Upper lobe of right lung (tissue), 1 donor: ENCODE measurements around the gene CAMSAP1. TPM values are rescaled to one million over a fixed set of nuclear protein-coding genes. Genes with fewer than 3 reads are reported as not detected.

Source experiments
- ATAC-seq: fragments of 200-7000 bp; cut with Tn5 transposase; one replicate; pipeline ENCODE4 v1.9.1; 2020; ENCODE audit warnings: mild to moderate bottlenecking, moderate library complexity
- DNase-seq: peaks from one replicate; pipeline ENCODE4 v3.0.0-alpha.2; 2020
- H3K27ac ChIP-seq: fragments of 200-600 bp; one replicate; pipeline ENCODE4 v1.8.0; 2022
- H3K27me3 ChIP-seq: fragments of 200-600 bp; one replicate; pipeline ENCODE4 v1.8.0; 2022; ENCODE audit warnings: mild to moderate bottlenecking
- H3K36me3 ChIP-seq: fragments of 200-600 bp; one replicate; pipeline ENCODE4 v1.8.0; 2022
- H3K4me1 ChIP-seq: fragments of 200-600 bp; one replicate; pipeline ENCODE4 v1.8.0; 2022
- H3K4me3 ChIP-seq: fragments of 200-600 bp; one replicate; pipeline ENCODE4 v1.8.0; 2022; ENCODE audit warnings: mild to moderate bottlenecking
- H3K9me3 ChIP-seq: fragments of 200-600 bp; one replicate; pipeline ENCODE4 v1.8.0; 2022
- intact Hi-C: fragments of 100-400 bp; cut with DNase I; formaldehyde crosslinking; loops from one replicate; pipeline ENCODE4 v1.11.0; 2022
- total RNA-seq: library from RNA; stranded (reverse); fragmentation: NEBNext Ultra II Directional; extraction: Animal tissue kit (Norgen Biotek cat#: 25700); gene quantifications from one replicate; pipeline ENCODE4 v1.2.1, GENCODE V29; 2021
- TF ChIP-seq, protein P1 (sequence below): fragments of 200-600 bp; IDR thresholded peaks from one replicate; pipeline ENCODE4 v1.8.0; 2022; ENCODE audit warnings: antibody characterized with exemption
- donor health status: DM: no; HTN: yes; CAD: no; lungs with severe emphysema.

Gene CAMSAP1
- total RNA-seq, 1 donor from 2014 or later: 26.5 TPM

DNA sequence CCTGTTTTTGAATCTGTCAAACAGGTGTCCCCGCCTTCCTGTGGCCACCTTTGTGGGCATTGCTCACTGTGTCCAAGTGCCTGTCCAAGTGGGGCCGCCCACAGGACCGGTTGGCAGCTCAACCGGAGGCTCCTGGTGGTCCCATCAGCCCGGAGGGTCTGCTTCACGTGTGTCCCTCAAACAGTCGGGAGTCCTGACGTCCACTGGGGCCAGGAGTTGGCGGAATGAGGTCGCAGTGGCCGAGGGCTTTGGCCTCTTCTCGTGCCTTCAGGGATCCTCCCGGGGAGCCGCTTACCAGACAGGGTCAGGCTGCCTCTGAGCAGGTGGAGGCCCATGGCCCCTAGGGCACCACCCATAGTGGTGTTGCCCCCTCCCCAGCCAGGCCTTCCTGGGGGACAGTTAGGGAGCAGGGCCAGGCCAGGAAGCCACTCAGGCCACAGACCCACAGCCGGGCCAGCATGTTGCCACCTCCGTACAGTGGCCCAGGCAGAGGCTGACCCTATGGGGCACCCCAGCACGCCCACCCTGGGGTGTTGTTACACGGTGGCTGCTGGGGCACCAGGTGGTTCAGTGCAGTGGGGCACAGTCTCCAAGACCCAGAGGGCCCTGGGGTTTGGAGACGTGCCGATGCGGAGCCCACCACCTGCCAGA is 135.8 kb downstream of the CAMSAP1 start:
- intact Hi-C loops: no loop called here
- Histone ChIP-seq H3K4me3 (no peak overlapping the region), H3K9me3 (no peaks in the 10 kb centered on the region), H3K27ac (no peak overlapping the region), H3K27me3 (no peaks in the 10 kb centered on the region), H3K36me3 (no peaks in the 10 kb centered on the region), H3K4me1 (no peaks in the 10 kb centered on the region)
- ATAC-seq (no peak), DNase-seq (no peak)
- TF ChIP-seq, protein P1, sequence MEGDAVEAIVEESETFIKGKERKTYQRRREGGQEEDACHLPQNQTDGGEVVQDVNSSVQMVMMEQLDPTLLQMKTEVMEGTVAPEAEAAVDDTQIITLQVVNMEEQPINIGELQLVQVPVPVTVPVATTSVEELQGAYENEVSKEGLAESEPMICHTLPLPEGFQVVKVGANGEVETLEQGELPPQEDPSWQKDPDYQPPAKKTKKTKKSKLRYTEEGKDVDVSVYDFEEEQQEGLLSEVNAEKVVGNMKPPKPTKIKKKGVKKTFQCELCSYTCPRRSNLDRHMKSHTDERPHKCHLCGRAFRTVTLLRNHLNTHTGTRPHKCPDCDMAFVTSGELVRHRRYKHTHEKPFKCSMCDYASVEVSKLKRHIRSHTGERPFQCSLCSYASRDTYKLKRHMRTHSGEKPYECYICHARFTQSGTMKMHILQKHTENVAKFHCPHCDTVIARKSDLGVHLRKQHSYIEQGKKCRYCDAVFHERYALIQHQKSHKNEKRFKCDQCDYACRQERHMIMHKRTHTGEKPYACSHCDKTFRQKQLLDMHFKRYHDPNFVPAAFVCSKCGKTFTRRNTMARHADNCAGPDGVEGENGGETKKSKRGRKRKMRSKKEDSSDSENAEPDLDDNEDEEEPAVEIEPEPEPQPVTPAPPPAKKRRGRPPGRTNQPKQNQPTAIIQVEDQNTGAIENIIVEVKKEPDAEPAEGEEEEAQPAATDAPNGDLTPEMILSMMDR: no peak

DNA sequence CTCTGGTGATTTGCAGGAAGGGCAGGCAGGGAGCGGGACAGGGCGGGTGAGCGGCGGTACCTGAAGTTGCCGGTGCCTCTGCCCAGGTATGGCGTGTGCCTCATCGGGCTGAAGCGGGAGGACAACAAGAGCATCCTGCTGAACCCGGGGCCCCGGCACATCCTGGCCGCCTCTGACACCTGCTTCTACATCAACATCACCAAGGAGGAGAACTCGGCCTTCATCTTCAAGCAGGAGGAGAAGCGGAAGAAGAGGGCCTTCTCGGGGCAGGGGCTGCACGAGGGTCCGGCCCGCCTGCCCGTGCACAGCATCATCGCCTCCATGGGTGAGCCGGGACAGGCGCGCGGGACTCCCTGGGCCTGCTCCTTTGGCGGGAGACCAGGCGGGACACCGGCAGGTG is 136.6 kb downstream of the CAMSAP1 start:
- intact Hi-C loops: no loop called here
- TF ChIP-seq, protein P1: no peak
- ATAC-seq: no peak
- DNase-seq: no peak
- Histone ChIP-seq H3K27me3 (no peaks in the 10 kb centered on the region), H3K9me3 (no peaks in the 10 kb centered on the region), H3K4me3 (no peak overlapping the region), H3K36me3 (no peaks in the 10 kb centered on the region), H3K4me1 (no peaks in the 10 kb centered on the region), H3K27ac (no peak overlapping the region)

DNA sequence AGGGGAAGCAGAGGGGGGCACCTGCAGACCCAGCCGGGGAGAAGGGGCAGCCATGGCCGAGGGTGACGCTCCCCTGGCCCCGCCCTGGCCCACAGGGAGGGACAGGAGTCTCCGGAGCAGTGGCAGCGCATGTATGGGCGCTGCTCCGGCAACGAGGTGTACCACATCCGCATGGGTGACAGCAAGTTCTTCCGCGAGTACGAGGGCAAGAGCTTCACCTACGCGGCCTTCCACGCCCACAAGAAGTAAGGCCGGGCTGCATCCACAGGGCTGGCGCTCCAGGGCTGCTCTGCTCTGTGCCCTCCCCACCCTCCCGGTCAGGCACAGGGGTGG is 137.2 kb downstream of the CAMSAP1 start:
- H3K36me3 ChIP-seq: no peaks in the 10 kb centered on the region
- intact Hi-C loops: no loop called here
- ATAC-seq (no peak), DNase-seq (no peak)
- TF ChIP-seq, protein P1: no peak
- no peaks in the 10 kb centered on the region for H3K4me1 ChIP-seq
- H3K4me3 ChIP-seq: no peak overlapping the region
- no peak overlapping the region for H3K27ac ChIP-seq
- no peaks in the 10 kb centered on the region for H3K27me3 ChIP-seq
- no peaks in the 10 kb centered on the region for H3K9me3 ChIP-seq

DNA sequence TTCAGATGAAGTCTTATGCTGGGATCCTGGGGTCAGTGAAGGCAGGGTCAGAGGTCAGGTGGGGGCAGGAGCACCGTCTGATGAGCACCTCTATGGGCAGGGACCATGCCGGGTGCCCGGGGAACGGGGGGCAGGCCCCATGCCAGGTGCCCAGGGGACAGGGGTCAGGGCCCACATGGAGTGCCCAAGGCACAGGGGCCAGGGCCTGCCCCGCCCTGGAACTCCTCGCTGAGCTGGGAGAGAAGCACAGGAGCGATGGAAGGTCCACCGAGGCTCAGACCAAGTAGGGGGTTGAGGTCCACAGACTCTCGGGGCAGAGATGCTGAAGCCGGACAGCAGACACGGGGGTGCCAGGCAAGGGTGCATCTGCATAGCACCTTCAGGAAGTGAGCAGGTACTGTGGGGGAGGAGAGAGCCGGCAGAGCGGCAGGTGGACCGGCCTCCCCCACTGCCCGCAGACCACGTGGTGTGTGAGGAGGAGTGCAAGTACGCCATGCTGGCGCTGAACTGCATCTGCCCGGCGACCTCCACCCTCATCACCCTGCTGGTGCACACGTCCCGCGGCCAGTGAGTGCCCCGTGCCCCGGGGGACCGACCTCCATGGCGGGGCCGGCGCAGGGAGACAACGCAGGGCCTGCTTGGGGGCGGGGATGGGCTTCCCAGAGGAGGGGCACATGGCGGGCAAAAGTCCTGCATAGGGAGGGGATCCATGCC is 137.7 kb downstream of the CAMSAP1 start:
- ATAC-seq (no peak), DNase-seq (no peak)
- intact Hi-C loops: no loop called here
- H3K27ac ChIP-seq: no peak overlapping the region
- TF ChIP-seq, protein P1: no peak
- no peaks in the 10 kb centered on the region for H3K27me3 ChIP-seq
- no peaks in the 10 kb centered on the region for H3K9me3 ChIP-seq
- H3K36me3 ChIP-seq: no peaks in the 10 kb centered on the region
- no peak overlapping the region for H3K4me3 ChIP-seq
- no peaks in the 10 kb centered on the region for H3K4me1 ChIP-seq

DNA sequence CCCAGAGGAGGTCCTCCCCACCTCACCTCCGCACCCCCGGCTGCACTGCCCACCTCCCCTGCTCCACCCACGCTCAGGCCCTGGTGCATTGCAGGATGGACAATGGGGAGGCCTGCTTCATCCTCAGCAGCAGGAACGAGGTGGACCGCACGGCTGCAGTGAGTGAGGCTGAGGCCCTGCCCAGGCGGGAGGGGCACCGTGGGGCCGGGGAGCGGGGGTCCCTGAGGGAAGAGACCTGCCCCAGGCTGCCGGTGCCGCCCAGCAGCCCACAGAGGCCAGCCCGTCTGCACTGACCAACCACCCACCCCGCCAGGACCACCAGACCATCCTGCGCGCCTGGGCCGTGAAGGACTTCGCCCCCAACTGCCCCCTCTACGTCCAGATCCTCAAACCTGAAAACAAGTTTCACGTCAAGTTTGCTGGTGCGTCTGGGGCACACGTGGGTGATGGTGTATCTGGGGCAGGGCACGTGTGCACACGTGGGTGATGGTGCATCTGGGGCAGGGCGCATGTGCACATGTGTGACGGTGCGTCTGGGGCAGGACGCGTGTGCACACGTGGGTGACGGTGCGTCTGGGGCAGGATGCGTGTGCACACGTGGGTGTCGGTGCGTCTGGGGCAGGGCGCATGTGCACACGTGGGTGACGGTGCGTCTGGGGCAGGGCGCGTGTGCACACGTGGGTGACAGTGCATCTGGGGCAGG is 138.7 kb downstream of the CAMSAP1 start:
- intact Hi-C loops: no loop called here
- TF ChIP-seq, protein P1: no peak
- ATAC-seq (no peak), DNase-seq (no peak)
- Histone ChIP-seq H3K4me1 (no peaks in the 10 kb centered on the region), H3K9me3 (no peaks in the 10 kb centered on the region), H3K36me3 (no peaks in the 10 kb centered on the region), H3K27me3 (no peaks in the 10 kb centered on the region), H3K4me3 (no peak overlapping the region), H3K27ac (no peak overlapping the region)
